HG03521 (cell line): ENCODE results near the gene MEOX1.

Experiments
- ATAC-seq: cut with Tn5 transposase; IDR thresholded peaks from one replicate; pipeline ENCODE4 v1.9.1; 2021; ENCODE audit warnings: mild to moderate bottlenecking, moderate library complexity; ENCODE audit not compliant: unreplicated experiment

The MEOX1 gene

DNA sequence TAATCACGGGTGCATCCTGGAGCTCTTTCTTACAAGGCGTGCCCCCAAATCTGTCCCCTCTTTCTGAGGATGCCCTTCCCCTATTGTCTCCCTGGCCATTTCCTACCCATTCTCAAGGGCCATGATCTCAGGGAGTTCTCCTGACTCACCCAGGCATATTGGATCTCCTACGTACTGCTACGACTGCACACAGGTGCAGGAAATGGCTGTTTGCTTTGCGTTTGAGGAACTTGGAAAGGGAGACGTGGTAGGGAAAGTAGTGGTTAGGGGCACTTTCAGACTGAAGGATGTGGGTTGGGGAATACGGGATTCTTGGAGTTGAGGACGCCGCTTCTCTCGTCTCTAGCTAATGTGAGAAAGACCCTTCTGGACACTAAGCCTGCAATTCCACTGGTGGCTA lies 18.7 kb upstream of the MEOX1 start:
- ATAC-seq, result no peak

DNA sequence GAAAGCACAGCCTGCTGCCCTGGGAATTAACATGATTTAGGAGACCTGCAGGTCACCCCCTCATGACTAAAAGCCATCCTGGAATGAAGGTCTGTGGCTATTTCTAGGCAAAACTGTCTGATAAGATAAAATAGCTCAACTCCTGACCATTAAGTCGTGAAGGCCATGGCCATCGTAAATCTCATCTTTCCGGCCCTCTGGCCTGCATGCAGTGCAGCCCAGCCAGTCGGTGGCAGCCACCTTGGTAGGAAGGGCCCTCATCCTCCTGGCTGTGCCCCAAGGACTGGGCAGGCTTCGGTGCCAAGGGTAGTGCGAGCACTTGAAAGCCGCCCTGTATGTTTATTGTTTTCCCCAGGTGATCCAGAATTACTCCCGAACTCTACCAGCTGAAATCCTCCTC lies 18.2 kb upstream of the MEOX1 start:
- no peak for ATAC-seq

GRCh38 chr17:43679401-43679800 lies 17.7 kb upstream of the MEOX1 start:
- ATAC-seq, result no peak

GRCh38 chr17:43676471-43676870 lies 14.7 kb upstream of the MEOX1 start:
- ATAC-seq, result no peak

DNA sequence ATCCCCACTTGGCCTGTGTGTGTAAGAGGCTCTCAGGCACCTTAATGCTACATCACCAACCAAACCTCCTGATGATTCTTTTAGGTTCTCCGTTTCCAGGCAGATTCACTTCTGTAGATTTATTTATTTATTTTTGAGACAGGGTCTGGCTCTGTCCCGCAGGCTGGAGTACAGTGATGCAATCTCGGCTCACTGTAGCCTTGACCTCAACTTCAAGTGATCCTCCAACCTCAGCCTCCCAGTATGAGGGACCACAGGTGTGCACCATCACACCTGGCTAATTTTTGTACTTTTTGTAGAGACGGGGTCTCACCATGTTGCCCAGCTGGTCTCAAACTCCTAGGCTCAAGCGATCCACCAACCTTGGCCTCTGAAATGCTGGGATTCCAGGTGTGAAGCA lies 12.7 kb upstream of the MEOX1 start:
- ATAC-seq, result no peak

- ATAC-seq, result no peak
These were observed 12.0 kb upstream of the MEOX1 start for GRCh38 chr17:43673516-43674323.

GRCh38 chr17:43671755-43672519 lies 10.2 kb upstream of the MEOX1 start:
- no peak for ATAC-seq

DNA sequence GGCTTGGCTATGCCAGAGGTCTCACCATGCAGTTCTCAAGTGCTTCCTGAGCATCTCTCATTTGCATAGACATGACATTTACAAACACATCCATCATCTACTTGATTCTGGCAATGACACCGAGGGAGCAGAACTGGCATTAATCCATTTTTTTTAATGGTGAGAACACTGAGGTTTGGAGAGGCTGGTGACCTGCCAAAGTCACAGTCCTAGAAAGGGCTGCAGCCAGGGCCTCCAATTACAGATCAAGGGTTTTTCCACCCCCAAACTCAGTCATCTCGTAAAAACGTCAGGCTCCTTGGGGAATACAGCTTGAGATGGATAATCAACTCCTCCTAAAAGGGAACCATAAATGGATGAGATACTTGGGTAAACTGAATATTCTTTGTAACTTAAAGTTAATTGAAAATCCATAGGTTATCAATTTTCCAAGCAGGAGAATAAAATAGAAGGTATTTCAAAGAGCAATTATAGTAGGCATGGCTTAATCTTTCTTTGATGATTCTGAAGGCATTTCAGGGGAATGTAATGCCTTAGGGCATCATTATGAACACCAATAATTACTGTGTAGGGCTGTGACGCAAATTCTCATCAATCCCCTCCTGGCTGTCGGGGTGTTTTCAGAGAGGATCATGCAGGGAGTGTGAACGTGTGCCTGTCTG lies 9.4 kb upstream of the MEOX1 start:
- no peak for ATAC-seq

DNA sequence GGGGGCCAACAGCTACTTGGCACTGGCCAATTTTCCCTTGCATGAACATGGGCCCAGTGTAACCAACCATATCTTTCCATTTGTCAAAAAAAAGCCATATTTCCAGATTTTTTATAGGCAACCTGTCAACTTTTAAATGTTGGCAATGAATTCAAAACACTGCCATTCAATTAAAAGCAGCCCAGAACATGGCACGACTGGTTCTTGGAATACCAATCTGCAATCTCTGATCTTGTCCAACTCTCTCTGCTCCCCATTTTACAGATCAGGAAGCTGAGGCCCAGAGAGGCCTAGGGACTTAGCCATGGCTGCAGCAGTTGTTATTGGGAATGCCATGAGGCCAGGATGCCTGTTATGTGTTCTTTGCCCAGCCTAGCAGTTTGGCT lies 8.9 kb upstream of the MEOX1 start:
- no peak for ATAC-seq

GRCh38 chr17:43669971-43670644 lies 8.4 kb upstream of the MEOX1 start:
- ATAC-seq, result no peak

GRCh38 chr17:43667947-43668348 lies 6.2 kb upstream of the MEOX1 start:
- ATAC-seq, result no peak

GRCh38 chr17:43667506-43667905 lies 5.8 kb upstream of the MEOX1 start:
- no peak for ATAC-seq

DNA sequence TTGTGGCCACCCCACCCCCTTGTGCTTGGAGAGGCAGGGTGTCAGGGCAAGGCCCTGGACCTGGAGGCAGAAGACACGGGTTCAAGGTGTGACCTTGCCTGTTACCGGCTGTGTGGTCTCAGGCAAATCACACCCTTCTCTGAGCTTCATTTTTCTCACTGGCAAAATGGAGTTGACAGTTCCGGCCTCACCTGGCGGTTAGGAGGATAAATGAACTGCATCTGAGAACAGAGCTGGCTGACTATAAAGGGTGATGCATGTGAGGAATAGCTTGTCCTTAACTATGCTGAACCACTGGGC lies 4.2 kb upstream of the MEOX1 start:
- no peak for ATAC-seq

- ATAC-seq, result no peak
These were observed 3.6 kb upstream of the MEOX1 start for GRCh38 chr17:43665084-43665936.

GRCh38 chr17:43664096-43664495 lies 2.4 kb upstream of the MEOX1 start:
- no peak for ATAC-seq

GRCh38 chr17:43663383-43663782 lies 1.7 kb upstream of the MEOX1 start:
- ATAC-seq, result no peak

DNA sequence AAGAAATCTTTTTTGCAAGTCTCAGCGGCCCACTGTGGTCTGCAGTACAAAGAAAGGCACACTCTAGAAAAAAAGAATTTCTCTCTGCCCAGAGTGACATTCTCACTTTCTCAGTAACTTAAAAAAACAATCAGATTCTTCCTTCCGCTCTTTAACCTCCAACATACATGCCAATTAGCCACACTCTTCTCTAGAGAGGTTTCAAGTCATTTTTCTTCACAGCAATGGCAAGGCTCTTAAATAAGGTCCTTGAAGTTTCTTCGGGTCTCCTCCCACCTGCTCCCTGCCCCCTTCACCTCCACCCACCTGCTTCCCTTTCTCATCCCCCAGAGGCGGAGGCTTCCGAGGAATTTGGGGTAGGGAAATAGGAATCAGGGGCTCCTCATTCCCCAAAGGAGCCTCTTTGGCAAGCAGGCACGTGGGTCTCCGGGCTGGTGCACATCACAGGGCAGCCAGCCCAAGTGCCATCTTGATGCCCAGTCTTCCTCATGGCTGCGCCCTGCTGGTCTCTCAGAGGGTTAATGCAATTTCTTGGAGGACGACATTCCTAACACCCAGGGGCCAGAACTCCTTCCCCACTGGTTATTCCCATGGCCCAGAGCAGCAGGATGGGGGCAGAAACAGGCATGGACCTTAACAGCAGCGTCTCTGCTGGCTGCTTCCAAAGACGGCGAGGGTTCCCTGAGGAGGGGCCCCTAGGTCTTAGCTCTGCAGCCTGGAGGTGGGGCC lies 855 bp upstream of the MEOX1 start:
- no peak for ATAC-seq

DNA sequence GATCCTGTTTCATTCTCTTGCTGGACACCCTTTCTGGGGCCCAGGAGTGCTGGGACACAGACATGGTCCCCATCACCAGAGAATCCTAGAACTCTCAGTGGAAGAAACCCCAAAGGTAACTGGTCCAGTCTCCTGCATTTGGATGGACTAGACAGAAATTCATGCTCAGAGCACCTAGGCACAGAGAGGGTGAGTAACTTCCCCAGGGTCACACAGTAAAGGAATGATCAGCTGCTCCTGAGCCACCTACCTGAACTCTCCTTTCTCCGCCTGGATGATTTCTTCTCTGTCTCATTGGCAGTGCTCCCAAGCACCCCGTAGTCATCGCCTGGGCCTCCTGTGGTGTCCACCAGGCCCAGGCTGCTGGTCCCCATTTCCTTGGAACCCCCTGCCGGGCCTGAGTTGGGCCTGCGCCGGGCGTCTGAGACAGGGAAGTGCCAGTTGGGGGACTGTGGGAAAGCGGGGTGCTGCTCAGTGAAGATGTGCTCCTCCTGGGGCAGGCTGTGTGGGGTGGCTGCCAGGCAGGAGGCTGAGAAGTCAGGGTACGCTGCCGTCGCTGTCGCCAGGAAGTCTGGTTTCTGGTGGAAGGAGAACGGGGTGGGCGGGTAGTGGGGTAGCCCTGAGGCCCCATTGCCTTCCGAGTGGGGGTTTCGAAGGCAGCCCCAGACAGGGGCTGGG lies 767 bp downstream of the MEOX1 start:
- no peak for ATAC-seq

GRCh38 chr17:43659823-43660617 lies 1.7 kb downstream of the MEOX1 start:
- ATAC-seq, result no peak
